Endometrial microvascular endothelial cells (primary cell): Measurements from ENCODE around the gene ALDH16A1. TPM values are rescaled to one million over a fixed set of nuclear protein-coding genes. Genes with fewer than 3 reads are reported as not detected.

Experiments
- in situ Hi-C: cut with HindIII; loops from 2 replicates; pipeline ENCODE4 v1.10.0; 2017; ENCODE audit warnings: low sequenced_read_pairs, low pct_unique_long_range_greater_than_20kb; ENCODE audit errors: inconsistent ontology term
- total RNA-seq: library from RNA; depleted of rRNA; stranded (reverse); fragments of >200 nt; gene quantifications from one replicate; pipeline ENCODE4 v1.2.3, GENCODE V29; 2015; ENCODE audit errors: inconsistent ontology term

ALDH16A1 gene
- 67.4 TPM for total RNA-seq

GRCh38 chr19:49453013-49453756 is at the start of gene ALDH16A1:
TSS of gene ALDH16A1 (plus strand) at chr19:49453225. CDS start at chr19:49453332, 107 bp downstream.
- in situ Hi-C loops = no loop called here

- in situ Hi-C loops = no loop called here
Measured at GRCh38 chr19:49403404-49404187, 49.4 kb upstream of the ALDH16A1 start.

- in situ Hi-C loops = no loop called here
Measured at GRCh38 chr19:49407079-49407478, 45.9 kb upstream of the ALDH16A1 start.

GRCh38 chr19:49407482-49408015 is 45.5 kb upstream of the ALDH16A1 start:
- in situ Hi-C loops = no loop called here

- in situ Hi-C loops = no loop called here
Measured at GRCh38 chr19:49408816-49409440, 44.1 kb upstream of the ALDH16A1 start.

GRCh38 chr19:49409441-49410029 is 43.5 kb upstream of the ALDH16A1 start:
- in situ Hi-C loops = no loop called here

GRCh38 chr19:49411681-49412326 is 41.2 kb upstream of the ALDH16A1 start:
- in situ Hi-C loops = no loop called here

GRCh38 chr19:49413348-49413747 is 39.7 kb upstream of the ALDH16A1 start:
- in situ Hi-C loops = no loop called here

- in situ Hi-C loops = no loop called here
Measured at GRCh38 chr19:49414256-49414655, 38.8 kb upstream of the ALDH16A1 start.

- in situ Hi-C loops = no loop called here
Measured at GRCh38 chr19:49415102-49415809, 37.8 kb upstream of the ALDH16A1 start.

GRCh38 chr19:49415810-49416200 is 37.2 kb upstream of the ALDH16A1 start:
- in situ Hi-C loops = no loop called here

- in situ Hi-C loops = no loop called here
Measured at GRCh38 chr19:49417088-49417487, 35.9 kb upstream of the ALDH16A1 start.

GRCh38 chr19:49418511-49418910 is 34.5 kb upstream of the ALDH16A1 start:
- in situ Hi-C loops = no loop called here

- in situ Hi-C loops = no loop called here
Measured at GRCh38 chr19:49419173-49419572, 33.9 kb upstream of the ALDH16A1 start.

- in situ Hi-C loops = no loop called here
Measured at GRCh38 chr19:49420227-49420626, 32.8 kb upstream of the ALDH16A1 start.

- in situ Hi-C loops = no loop called here
Measured at GRCh38 chr19:49421039-49421877, 31.8 kb upstream of the ALDH16A1 start.

- in situ Hi-C loops = no loop called here
Measured at GRCh38 chr19:49421878-49422202, 31.2 kb upstream of the ALDH16A1 start.
